Measurements from ENCODE around the gene CASQ2. TPM values are rescaled to one million over a fixed set of nuclear protein-coding genes. Genes with fewer than 3 reads are reported as not detected.
A peak's percentile ranks its signal among the peaks of the same experiment; 100 is the strongest.

Gene CASQ2
- total and polyA plus RNA-seq, 3 donors from 2014 or later: 0.74 to 8.6 (median 1.9) TPM

DNA sequence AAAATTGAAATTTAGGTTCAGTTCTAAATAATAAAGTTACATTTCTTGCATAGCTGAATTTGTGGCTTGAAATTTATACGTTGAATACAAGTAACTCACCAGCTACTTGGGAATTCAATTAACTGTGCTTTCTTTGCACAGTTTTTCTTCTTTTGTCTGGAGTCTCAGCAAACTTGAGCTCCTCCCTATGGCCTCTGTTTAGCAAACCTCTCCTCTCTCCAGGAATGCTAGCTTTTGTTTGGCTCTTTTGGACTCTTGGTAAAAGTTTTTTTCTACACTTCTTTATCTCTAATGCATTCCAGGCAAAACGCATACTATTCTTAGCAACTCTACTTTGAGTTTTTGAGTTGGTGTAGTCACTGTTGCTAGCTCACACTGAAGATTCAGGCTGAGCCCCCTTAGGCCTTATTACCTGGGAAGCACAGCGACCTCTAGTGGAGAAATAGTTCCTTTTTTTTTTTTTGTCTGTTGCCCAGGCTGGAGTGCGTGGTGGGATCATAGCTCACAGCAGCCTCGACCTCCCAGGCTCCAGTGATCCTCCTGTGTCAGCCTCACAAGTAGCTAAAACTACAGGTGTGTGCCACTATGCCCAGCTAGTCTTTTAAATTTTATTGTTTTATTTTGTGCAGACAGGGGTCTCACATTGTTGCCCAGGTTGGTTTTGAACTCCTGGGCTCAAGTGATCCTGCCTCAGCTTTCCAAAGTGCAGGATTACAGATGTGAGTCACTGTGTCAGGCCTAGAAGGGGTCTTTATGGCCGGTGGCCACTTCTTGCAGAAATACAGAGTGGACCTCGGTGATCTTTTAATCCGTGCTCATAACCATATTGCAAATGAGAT is 61.7 kb downstream of the CASQ2 start:
- Histone ChIP-seq H3K27me3 (no peaks in the 10 kb centered on the region), H3K4me3 (no peak overlapping the region), H3K36me3 (ENCODE audit: low read depth, missing control alignments) (no peaks in the 10 kb centered on the region), H3K4me1 (no peaks in the 10 kb centered on the region), H3K27ac (no peak overlapping the region), H3K9me3 (no peaks in the 10 kb centered on the region)
- 41 to 46% methylated on average over 8 of the region's 8 CpGs for WGBS, 2 donors
- peak; percentile 26 for DNase-seq
- no peak for TF ChIP-seq POLR2A (IDR thresholded peaks at IDR 0.05)
- TF ChIP-seq, protein P1, sequence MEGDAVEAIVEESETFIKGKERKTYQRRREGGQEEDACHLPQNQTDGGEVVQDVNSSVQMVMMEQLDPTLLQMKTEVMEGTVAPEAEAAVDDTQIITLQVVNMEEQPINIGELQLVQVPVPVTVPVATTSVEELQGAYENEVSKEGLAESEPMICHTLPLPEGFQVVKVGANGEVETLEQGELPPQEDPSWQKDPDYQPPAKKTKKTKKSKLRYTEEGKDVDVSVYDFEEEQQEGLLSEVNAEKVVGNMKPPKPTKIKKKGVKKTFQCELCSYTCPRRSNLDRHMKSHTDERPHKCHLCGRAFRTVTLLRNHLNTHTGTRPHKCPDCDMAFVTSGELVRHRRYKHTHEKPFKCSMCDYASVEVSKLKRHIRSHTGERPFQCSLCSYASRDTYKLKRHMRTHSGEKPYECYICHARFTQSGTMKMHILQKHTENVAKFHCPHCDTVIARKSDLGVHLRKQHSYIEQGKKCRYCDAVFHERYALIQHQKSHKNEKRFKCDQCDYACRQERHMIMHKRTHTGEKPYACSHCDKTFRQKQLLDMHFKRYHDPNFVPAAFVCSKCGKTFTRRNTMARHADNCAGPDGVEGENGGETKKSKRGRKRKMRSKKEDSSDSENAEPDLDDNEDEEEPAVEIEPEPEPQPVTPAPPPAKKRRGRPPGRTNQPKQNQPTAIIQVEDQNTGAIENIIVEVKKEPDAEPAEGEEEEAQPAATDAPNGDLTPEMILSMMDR (IDR thresholded peaks at IDR 0.05): peak in 2 of 3 experiments; percentile 33 to 86
- intact Hi-C loops (cut with DNase I; ENCODE audit: low total_unique reads): no loop called here

DNA sequence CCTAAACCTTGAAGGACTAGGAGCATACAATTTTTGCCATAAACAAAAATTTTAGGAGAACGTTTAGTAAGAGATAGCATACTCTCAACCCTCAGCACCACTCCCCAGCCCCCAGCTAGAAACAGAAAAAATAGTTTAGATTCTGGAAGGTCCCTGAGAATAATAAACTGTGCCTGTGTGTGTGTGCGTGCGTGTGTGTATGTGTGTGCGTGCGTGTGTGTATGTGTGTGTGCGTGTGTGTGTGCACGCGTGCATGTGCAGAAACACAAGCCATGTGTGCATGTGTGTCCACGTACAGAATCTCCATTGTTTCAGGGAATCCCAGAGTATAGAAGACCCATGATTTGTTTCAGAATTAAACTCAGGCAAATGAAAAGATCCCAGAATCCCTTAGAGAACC is 62.6 kb downstream of the CASQ2 start:
- DNase-seq: no peak
- H3K27ac ChIP-seq: no peak overlapping the region
- no peaks in the 10 kb centered on the region for H3K4me1 ChIP-seq
- no peaks in the 10 kb centered on the region for H3K9me3 ChIP-seq
- no peaks in the 10 kb centered on the region for H3K36me3 ChIP-seq (ENCODE audit: low read depth, missing control alignments)
- intact Hi-C loops (cut with DNase I; ENCODE audit: low total_unique reads): no loop called here
- TF ChIP-seq, protein P1 (IDR thresholded peaks at IDR 0.05): no peak
- no peak for TF ChIP-seq POLR2A (IDR thresholded peaks at IDR 0.05)
- no peaks in the 10 kb centered on the region for H3K27me3 ChIP-seq
- 82 to 87% methylated on average over 9 of the region's 9 CpGs for WGBS, 2 donors
- H3K4me3 ChIP-seq: no peak overlapping the region

DNA sequence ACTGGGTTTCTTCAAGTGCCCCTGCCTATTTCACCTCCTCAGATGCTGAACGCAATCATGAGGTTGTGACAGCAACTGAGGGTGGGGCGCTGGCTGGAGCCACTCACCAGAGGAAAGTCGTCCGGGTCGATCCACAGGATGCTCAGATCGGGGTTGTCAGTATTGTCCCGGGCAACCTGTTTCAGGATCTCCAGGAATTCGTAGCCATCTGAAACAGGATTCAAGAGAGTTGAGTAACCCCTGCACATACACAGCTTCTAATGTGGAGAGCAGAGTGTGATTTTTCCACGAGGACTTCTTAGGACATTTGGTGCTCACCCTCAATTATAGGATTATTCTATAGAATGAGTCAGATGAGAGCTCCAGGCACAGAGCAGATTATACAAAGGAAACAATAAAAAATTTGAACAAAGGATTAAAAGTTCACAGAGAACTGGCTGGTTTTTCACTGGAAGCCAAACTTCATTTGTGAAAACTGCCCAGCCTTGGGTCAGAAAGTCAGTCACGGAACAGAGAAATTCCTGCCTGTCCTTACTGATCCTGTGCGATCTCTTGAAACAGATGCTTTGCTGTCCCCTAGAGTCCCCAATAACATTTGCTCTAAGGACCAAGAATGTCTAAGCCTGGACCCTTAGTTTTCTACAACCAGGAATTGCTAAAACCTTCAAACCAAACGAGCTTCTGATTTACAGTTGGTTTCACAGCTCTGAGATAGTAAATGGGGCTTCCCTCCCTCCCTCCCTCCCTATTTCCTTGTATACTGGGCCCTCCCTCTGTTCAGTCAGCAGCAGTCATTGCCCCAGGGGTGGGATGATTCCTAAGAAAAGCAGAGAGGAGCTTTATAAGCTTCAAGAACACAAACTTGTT is 63.2 kb downstream of the CASQ2 start:
- no peak for DNase-seq
- Histone ChIP-seq H3K27me3 (no peaks in the 10 kb centered on the region), H3K27ac (no peak overlapping the region), H3K9me3 (no peaks in the 10 kb centered on the region), H3K4me1 (no peaks in the 10 kb centered on the region), H3K36me3 (ENCODE audit: low read depth, missing control alignments) (no peaks in the 10 kb centered on the region), H3K4me3 (no peak overlapping the region)
- no peak for TF ChIP-seq POLR2A (IDR thresholded peaks at IDR 0.05)
- TF ChIP-seq, protein P1 (IDR thresholded peaks at IDR 0.05): no peak
- intact Hi-C loops (cut with DNase I; ENCODE audit: low total_unique reads): no loop called here
- WGBS, 2 donors: 76 to 85% methylated on average over 11 to 12 of the region's 12 CpGs

DNA sequence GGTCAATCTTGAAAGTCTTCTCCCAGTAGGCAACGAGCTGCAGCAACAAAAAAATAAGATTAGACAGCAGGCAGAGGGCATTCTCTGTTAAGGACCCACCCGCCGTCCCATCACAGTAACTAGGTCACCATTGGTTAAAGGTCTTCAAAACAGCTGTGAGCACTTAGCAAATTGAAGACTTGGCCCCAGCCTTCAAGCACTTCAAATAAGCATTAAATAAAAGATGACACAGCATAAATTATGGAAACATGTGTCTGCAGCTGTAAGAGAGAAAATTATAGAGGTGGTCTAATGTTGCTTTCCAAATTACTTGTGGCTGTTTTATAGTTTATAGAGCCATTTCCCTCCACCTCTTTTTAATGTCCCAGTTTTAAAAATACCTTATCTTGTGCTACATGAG is 65.6 kb downstream of the CASQ2 start:
- Histone ChIP-seq H3K4me3 (no peak overlapping the region), H3K9me3 (no peaks in the 10 kb centered on the region), H3K4me1 (no peaks in the 10 kb centered on the region), H3K36me3 (ENCODE audit: low read depth, missing control alignments) (no peaks in the 10 kb centered on the region), H3K27ac (no peak overlapping the region), H3K27me3 (no peaks in the 10 kb centered on the region)
- no peak for DNase-seq
- WGBS, 2 donors: 48 to 75% methylated on average over 3 of the region's 3 CpGs
- intact Hi-C loops (cut with DNase I; ENCODE audit: low total_unique reads): no loop called here
- TF ChIP-seq, protein P1 (IDR thresholded peaks at IDR 0.05): no peak
- no peak for TF ChIP-seq POLR2A (IDR thresholded peaks at IDR 0.05)

Measured in testis (tissue), 3 donors.